ENCODE results near the gene NAT8. TPM values are rescaled to one million over a fixed set of nuclear protein-coding genes. Genes with fewer than 3 reads are reported as not detected.

Gene NAT8, protein sequence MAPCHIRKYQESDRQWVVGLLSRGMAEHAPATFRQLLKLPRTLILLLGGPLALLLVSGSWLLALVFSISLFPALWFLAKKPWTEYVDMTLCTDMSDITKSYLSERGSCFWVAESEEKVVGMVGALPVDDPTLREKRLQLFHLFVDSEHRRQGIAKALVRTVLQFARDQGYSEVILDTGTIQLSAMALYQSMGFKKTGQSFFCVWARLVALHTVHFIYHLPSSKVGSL
- total RNA-seq = not detected in 2 replicates

DNA sequence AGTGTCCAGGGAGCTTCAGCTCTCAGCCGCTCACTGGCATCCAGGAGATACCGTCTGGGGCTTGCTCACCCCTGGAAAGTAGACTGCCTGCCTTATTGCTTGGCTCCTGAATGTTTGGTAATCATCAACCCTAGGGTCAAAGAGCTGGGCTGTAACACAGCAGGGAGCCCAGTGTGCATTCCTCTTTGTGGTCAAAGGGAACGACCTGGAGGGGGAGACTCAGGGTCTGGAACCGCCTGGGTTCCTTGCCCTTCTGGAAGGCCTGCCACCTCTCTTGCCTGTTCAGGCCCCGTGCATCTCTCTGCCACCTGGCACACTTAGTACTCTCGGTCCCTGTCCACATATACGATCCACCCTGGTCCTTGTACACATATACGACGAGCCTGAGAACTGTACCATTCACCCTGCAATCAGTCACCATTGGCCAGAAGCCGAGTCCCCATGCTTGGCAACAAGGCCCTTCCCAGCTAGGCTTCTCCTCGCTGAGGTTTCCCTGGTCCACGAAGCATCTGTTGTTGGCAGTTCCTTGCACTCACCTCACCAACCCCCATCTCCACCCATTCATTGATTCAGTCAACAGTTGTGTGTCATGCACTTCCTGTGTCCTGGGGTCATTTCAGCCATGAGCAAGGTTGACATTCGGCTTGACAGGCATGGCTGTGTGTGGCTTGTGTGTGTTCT, at the start of gene NAT8:
TSS of gene NAT8 (minus strand) at position 85 of the 681 bp plus-strand sequence. CDS start 794 bp downstream, outside the sequence.

Other genes starting within 250 kb of the NAT8 start
- 13.7 and 13.8 TPM in 2 replicates for gene TPRKB, start 94.9 kb upstream of the NAT8 start, total RNA-seq
- gene DUSP11, start 137.7 kb upstream of the NAT8 start, total RNA-seq = 30.2 and 30.9 TPM in 2 replicates
- not detected in 2 replicates for gene C2orf78, start 141.8 kb upstream of the NAT8 start, total RNA-seq
- 18.8 and 25.3 TPM in 2 replicates for gene STAMBP, start 186.5 kb upstream of the NAT8 start, total RNA-seq

Data from cardiac ventricle fibroblast (primary cell).